ENCODE measurements around the gene GPM6B.
"Not testable (repeated sequence)": the region's sequence is repeated elsewhere in the genome, so short reads cannot be mapped to it uniquely, and the experiment has no call there.

Gene GPM6B

DNA sequence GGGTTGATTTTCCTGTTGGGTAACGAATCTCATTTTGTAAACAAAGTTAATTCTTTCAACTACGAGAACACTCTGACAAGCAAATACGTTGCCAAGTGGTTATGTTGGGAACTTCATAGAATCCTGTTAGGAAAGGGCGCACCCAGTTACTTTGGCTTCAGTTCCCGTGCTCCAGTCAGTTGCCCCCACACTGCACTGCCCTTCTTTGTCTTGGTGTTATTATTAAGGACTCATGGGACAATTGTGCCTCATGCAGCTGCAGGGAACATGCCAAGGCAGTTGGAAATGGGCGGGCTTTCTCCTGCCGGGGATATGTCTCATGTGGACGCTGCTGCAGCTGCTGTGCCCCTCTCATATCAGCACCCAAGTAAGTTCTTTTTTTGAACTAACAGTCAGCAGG lies 53.4 kb downstream of the GPM6B start:
- DNase-seq, result no peak

DNA sequence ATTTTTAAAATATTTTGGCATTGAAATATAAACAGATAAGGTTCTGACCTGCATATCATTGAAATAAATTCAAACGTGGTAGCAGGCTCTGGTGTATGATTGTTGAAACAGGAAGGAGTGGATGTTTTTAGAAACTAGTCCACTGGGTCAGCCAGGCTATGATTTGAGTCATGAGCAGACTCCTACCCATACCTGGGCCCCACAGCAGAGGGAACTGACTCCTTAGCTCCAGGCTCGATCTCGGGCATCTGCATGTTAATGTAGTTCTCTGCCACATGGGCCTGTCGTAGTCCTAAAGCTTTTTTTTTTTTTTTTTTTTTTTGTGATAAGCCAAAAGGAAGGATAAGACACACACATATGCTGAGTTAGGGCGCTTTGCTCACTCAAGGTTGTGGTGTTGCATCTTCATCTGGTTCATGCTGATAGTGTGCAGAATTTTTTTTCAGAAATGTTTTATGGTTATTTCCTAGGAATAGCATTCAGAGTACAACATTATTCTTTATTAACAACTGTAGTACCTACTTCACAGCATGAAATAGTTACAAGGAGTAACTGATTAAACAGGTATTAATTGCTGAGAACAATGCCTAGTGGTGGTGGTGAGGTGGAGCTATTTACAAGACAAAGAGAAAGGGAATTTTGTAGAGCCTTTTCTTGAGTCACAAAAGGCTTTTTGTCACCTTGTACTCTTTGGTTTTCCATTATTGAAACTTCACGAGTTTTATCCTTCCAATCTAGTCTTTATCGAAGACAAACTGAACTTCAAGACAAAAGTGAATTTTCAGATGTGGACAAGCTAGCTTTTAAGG lies 55.1 kb downstream of the GPM6B start:
- no peak for DNase-seq

DNA sequence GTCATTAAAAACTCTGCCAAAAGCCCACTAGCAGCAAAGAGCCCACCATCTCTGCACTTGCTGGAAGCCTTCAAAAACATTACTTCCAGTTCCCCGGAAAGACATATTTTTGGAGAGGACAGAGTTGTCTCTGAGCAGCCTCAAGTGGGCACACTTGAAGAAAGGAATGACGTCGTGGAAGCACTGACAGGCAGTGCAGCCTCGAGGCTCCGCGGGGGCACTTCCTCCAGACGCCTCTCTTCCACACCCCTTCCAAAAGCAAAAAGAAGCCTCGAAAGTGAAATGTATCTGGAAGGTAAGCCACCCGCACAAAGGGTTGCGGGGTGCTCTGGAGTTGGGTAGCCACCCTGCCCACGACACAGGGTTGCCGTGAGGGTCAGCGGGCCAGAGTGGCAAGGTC lies 56.5 kb downstream of the GPM6B start:
- no peak for DNase-seq

DNA sequence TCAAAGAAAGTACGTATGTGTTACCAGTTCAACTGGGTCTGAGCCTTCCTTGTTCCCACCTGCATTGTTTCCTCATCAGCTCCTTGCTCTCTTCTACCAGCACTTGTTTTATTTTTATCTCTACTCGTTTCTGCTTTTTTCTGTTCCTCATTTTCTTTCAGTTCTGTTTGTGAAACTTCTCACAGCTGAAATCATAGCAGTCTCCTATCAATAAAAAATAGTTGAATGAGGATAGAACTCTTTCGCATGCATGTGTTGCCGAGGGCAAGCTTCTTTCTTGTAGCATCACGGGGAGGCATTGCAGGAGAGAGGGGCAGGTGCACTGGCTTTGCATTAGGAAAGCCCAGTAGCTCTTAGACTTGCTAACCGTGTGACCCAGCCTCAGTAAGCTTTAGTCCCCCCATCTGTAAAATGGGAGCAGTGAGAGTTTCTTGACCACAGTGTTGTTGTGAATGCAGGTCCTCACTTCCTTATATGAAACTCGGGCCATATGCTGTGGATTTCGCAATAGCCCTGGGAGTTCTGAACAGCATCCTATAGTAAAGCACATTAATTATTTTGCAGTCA lies 57.7 kb downstream of the GPM6B start:
- DNase-seq, result no peak

DNA sequence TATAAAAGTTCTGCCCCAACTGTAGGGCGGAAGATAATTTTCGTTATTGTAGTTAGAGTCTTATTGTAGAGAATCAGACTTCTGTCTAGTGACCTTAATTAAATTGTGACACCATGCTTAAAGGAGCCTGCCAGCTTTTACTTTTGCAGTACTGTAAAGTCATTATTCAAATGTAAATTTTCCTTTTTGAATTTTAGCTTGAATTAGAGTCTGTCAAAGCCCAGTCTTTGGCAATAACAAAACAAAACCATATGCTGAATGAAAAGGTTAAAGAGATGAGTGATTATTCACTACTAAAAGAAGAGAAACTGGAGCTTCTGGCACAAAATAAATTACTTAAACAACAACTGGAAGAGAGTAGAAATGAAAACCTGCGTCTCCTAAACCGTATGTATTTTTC lies 60.5 kb downstream of the GPM6B start:
- no peak for DNase-seq

DNA sequence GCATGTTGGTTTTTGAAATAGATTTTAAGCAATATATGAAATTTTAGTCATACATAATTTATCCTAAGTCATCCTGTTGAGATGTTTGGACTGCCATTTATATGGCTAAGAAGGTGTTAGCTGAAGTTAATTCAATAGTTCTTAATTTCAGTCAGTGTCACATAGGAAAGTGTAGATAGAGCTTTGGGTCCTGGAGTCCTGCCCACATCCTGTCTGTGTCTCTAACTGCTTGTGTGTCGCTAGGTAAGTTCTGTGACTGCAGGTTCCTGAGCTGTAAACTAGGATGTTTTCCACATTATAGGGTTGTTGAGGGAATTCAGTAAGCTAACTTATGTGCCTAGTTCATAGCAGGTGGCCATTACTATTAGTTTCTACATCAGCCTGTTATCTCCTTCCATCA lies 61.6 kb downstream of the GPM6B start:
- DNase-seq, result no peak

DNA sequence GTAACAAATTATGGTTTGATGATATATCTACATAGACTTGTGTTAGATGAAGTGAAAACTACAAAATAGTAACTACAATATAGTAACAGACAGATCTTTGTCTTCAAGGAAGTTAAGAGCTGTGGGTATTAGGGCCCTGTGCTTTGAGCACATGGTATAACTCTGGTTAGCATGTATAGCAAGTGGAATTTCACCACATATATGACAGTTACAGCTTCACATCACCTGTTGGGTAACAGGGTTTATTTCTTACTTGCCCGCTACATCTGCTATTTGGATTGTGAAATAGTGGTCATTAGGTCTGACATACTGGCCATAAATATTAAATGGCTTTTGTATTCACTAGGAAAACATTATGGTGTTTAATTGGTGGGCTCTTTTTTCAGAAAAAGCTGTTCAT lies 62.1 kb downstream of the GPM6B start:
- DNase-seq, result no peak

DNA sequence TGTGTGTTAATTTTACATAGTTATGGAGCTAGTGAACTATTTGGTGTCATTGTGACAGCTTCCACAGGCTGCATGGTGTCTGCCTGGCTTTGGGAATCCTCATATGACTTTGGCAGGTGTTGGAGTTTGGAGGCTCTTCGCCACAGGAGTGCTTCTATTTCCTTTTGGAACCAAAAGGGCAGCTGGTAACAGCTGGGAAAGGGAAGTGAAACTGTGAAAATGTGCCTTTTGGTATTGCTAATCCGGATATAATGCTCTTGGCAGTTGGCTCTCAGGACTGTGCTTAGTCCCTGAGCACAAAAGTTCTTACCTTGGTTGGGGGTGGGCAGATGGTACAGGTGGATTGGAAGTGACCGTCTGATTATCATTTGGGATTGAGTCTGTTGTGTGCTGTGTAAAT lies 64.2 kb downstream of the GPM6B start:
- no peak for DNase-seq

DNA sequence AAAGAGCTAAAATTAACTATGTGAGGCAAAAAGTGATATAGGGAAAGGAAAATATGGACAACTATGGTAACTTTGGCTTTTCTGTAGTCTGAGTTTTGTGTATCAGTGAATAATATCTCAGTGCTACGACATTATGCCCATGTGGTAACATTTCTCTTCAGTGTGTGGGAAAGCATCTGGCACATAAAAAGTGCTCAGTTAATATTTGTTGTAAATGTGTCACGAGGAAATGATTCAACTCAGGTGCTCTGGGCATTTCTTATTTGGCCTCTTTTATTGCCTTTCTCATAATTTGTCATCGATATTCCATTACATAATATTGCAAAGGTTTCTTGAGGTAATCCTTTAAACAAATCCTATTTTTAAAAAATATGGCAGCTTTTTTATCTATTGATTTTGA lies 64.8 kb downstream of the GPM6B start:
- no peak for DNase-seq

DNA sequence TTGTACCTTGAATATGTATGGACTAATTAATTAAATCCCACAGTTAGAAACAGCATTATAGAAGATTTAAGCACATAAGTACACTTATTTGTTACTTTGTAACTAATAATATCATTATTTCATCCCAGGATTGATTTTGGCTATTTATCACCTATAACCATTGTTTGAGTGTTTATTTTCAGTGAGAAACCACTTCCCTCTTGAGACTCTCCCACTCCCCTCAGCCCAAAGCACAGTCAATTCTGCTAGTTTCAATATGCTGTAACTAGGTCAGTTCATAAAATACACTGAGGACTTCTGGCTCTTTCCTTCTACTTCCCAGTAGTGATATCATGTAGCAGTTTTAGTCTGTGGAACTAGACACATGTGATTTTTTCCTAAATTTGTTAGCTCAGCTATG lies 66.1 kb downstream of the GPM6B start:
- DNase-seq, result no peak

DNA sequence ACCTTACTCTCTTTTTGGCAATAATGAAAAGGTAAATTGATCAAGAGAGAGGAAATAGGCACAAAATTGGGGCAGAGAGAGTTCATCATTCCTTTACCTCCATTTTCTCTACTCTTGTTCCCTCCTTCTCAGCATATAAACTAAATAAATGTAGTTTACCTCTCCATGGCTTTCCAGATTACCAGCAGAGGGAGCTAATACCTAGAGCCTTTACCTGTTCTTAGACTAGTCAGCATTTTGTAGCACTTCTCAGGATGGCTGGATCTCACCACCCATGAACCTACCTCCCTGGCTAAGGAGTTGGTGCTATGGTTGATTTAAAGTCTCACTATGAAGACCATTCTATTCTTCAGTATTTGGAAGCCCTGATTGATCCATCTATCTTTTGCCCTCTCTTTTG lies 66.7 kb downstream of the GPM6B start:
- peak; percentile 7 for DNase-seq

DNA sequence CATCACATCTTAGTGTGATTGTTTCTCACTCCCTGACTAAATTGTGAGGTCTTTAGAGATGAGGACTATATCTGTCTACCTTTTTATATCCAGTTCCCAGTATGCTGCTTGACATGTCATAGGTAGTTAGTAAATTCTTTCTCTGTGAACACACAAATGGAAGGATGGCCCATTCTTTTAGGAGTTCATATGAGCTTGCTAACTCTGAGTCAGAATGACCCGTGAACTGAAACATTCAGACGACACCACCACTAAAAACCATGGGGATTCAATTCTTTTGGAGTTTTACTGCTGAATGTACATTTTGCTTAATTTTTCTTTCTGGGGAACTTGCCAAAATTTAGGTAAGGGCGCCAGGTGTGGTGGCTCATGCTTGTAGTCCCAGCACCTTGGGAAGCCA lies 68.4 kb downstream of the GPM6B start:
- DNase-seq, result no peak

DNA sequence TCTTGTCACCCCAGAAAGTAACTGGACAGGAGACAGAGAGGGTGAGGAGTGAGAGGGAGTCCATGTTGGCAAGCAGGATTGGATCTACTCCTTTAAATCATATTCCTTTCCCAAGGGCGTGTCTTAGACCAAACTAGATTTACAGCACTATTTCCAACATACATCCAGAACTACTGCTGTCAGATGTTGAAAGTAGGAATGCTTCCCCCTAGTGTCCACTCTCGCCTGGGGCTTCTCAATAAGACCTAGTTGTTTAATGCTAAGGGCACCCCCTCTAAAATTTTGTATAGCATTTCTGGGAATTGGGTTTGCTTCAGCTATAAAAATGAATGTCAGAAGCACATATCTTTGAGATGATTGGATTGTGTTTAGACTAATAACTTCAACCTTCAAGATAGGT lies 69.1 kb downstream of the GPM6B start:
- DNase-seq, result no peak

DNA sequence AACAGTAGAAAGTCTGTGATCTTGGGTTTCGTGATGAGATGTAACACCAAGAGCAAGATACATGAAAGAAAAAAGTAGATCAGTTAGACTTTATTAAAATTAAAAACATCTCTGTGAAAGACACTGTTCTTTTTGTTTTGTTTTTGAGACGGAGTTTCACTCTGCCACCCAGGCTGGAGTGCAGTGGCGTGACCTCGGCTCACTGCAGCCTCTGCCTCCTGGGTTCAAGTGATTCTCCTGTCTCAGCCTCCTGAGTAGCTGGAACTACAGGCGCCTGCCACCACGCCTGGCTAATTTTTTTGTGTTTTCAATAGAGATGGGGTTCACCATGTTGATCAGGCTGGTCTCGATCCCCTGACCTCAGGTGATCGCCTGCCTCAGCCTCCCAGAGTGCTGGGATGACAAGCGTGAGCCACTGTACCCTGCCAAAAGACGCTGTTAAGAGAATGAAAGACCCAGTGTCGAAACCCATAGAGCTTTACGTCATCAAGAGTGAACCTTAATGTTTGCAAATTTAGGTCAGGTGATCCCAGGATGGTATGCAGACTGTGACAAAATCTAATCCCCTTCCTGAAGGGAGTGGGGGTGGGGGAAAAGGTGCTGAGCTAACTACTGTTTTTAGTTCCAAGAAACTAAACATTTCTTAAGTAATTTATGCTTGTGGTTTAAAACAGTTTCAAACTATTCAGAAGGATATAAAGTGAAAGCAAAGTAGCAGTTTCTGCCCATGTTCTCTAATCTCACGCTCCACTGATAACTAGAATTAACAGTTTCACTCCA lies 74.3 kb downstream of the GPM6B start:
- no peak for DNase-seq

DNA sequence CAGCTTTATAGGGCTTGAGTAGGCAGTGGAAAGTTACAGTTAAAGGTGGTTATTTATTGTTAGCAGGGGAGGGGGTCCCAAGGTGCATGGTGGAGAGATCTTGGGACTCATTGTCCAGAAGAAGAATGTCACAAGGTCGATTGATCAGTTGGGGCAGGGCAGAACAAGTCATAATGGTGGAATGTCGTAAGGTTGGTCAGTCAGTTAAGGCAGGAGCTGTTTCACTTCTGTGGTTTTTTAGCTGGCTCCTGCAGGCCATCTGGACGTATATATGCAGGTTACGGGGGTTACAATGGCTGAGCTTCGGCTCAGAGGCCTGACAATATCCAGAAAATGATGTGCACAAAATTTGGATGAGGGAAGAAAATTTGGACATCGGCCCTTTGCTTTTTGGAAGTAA lies 75.2 kb downstream of the GPM6B start:
- no peak for DNase-seq

DNA sequence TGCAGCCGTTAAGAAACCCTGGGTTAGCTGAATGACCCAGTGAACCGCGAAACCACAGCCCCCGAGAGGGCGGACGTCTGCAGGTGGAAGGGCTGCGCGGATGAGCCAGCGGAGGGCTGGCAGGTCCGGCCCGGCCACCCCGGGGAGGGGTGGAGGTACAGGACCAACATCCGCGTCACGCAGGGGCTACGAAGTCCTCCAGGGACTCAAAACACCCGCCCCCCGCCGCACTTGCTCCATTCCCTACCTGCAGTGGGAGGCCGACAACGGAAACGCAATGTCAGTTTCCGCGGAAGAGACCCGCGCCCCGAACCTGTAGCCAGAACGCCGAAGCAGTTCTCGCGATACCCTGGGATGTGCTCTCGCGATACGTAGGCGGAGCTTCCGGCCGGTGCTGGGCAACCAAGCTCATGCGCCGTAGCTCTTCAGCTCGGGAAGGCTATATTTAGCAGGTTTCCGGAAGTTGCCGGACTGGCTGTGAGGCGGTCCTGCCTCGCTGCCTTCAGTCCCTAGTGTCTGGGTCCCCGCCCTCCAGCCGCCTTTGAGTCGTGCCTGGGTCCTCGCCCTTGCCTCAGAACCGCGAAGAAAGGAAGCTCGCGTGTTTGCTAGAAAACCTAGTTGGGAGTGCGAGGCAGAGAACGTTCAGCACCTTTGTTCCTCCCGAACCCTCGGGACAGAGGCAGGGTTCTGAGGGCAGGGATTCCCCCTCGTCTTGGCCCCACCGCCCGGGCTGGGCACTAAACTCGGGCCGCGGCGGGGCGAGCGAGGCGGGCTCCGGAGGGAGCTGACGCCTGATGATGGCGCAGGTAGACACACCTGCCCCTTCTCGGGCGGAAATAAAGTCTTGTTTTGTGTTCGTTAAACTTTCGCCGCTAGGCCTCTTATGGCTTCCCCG lies 82.4 kb downstream of the GPM6B start, which contains the start of the genes OFD1 and TRAPPC2:
Gene OFD1, plus strand, starts transcription at position 471 of the 895 bp plus-strand sequence. Its CDS starts 324 bp downstream, at position 795.
Gene TRAPPC2, minus strand, starts transcription at position 343 of the 895 bp plus-strand sequence. CDS start 14,657 bp downstream, outside the sequence.
- DNase-seq, result peak; percentile 69

DNA sequence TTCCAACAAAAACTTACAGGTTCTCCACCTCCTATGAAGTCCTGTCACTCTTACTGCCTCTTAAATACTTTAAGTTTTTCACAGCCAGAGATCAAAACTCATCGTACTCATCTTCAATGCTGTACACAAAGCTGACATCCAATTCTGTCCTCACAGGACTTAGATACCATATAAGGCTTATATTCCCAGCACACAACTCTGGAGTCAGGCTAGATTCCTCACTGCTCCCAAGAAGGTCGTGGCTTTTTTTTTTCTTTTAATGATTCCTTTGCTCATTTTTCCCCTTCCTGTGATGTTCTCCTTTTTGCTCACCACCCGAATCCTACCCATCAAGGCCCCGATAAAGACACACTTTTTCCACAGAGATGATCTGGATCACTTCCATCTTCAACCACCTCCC lies 83.4 kb downstream of the GPM6B start:
- no peak for DNase-seq

DNA sequence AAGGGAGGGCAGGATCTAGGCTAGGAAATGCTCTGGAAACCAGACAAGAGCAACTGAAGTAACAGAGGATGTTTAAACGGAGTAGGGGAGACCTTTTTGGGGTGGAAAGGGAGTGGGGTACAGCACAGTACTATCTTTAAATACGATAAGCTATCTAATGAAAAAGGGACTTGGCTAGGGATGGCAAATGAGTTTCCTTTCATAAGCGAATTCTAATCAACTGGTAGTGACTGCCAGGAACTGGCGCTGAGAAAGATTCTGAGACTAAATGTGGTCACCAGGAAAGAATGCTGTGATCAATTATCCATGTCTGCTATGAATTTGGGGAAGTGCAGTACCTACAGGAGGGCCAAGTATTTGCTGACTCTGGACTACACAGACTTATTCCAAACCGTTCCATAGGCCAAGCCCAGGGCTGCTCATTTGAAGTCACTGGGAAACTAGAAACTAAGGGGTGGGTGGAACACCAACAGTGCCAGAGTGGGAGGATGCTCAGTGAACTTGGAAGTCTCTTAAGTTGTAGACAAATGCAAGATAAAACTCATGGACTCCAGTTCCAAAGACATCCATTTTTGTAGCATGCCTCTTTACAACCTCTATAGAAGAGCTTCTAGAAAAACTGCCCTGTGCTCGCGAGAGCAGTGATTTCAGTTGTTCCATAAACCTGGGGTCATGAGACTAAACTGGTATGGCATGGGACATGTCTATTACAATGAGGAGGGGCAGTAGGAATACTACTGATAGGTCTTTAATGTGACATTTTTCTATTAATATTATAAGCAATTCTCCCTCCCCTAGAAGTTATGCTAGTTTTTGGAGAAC lies 84.4 kb downstream of the GPM6B start:
- DNase-seq, result no peak

DNA sequence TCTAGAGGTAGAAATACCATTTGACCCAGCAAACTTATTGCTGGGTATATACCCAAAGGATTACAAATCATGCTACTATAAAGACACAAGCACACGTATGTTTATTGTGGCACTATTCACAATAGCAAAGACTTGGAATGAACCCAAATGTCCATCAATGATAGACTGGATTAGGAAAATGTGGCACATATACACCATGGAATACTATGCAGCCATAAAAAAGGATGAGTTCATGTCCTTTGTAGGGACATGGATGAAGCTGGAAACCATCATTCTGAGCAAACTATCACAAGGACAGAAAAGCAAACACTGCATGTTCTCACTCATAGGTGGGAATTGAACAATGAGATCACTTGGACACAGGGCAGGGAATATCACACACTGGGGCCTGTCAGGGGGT lies 86.4 kb downstream of the GPM6B start:
- not testable (repeated sequence) for DNase-seq

DNA sequence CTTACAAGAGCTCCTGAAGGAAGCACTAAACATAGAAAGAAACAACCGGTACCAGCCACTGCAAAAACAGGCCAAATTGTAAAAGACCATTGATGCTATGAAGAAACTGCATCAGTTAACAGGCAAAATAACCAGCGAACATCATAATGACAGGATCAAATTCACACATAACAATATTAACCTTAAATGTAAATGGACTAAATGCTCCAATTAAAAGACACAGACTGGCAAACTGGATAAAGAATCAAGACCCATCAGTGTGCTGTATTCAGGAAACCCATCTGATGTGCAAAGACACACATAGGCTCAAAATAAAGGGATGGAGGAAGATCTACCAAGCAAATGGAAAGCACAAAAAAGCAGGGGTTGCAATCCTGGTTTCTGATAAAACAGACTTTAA lies 90.3 kb downstream of the GPM6B start:
- not testable (repeated sequence) for DNase-seq

DNA sequence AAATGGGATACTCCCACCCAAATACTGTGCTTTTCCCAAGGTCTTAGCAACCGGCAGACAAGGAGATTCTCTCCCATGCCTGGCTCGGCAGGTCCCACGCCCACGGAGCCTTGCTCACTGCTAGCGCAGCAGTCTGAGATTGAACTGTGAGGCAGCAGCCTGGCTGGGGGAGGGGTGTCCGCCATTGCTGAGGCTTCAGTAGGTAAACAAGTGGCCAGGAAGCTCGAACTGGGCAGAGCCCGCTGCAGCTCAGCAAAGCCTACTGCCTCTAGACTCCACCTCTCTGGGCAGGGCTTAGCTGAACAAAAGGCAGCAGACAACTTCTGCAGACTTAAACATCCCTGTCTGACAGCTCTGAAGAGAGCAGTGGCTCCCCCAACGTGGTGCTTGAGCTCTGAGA lies 92.0 kb downstream of the GPM6B start:
- not testable (repeated sequence) for DNase-seq

Measured in KG1 (cell line).